GM12878 (cell line): ENCODE measurements around the gene TRPC4. TPM values are rescaled to one million over a fixed set of nuclear protein-coding genes. Genes with fewer than 3 reads are reported as not detected.

Source experiments
- ATAC-seq: fragments of 200-7000 bp; cut with Tn5 transposase; 3 replicates; pipeline ENCODE4 v1.9.1; 2020; ENCODE audit warnings: mild to moderate bottlenecking, moderate library complexity
- Bru-seq: library from RNA; stranded (reverse); fragments of 400-500 nt; gene quantifications from one replicate; lab custom pipeline; 2021; lab: Mats Ljungman, UMichigan
- BruChase-seq, 2 experiments: library from RNA; stranded (reverse); fragments of 400-500 nt; gene quantifications; one replicate each; lab custom pipeline; 2021; lab: Mats Ljungman, UMichigan
- BruUV-seq: library from RNA; stranded (reverse); fragments of 400-500 nt; replicated peaks from 2 replicates; lab custom pipeline; 2021; lab: Mats Ljungman, UMichigan
- CTCF ChIA-PET: fragments of 300-600 bp; sonication (Branson Sonifier 250); formaldehyde crosslinking; extraction: SDS; loops from one replicate; lab custom pipeline; 2021; ENCODE audit warnings: inconsistent platforms; lab: Yijun Ruan, JAX
- POLR2A ChIA-PET: fragments of 350-600 bp; formaldehyde crosslinking; extraction: SDS; loops from one replicate; lab custom pipeline; 2021; ENCODE audit warnings: inconsistent platforms; lab: Charles Lee
- RAD21 ChIA-PET: fragments of 300-600 bp; sonication (Branson Sonifier 250); formaldehyde crosslinking; loops from one replicate; lab custom pipeline; 2023; ENCODE audit warnings: antibody characterized with exemption; ENCODE audit not compliant: unreplicated experiment; lab: Charles Lee
- SMC1A ChIA-PET: fragments of 300-600 bp; sonication (Branson Sonifier 250); formaldehyde crosslinking; loops from one replicate; lab custom pipeline; 2023; ENCODE audit not compliant: unreplicated experiment, uncharacterized antibody; lab: Charles Lee
- DNase-seq: peaks from one replicate; pipeline ENCODE4 v3.0.0-alpha.2; 2011; ENCODE audit warnings: low read depth, low spot score
- FAIRE-seq: peaks from 3 replicates; lab custom pipeline; 2011; peaks lifted over from hg19 to GRCh38; lab: Jason Lieb, UNC
- H2AFZ ChIP-seq: 2 replicates; pipeline ENCODE4 v1.6.0; 2011; ENCODE audit warnings: low read depth, low read length, control low read depth; ENCODE audit not compliant: control insufficient read depth
- H3K27ac ChIP-seq: 2 replicates; pipeline ENCODE4 v1.5.1; 2011; ENCODE audit warnings: control low read depth; ENCODE audit not compliant: control insufficient read depth, insufficient read depth
- H3K27me3 ChIP-seq, 2 experiments: replicated peaks in 1 of 2; 2 replicates each; pipeline versions ENCODE4 v1.6.0 to v1.6.1; 2011; ENCODE audit warnings: low read length in 1 of 2; ENCODE audit not compliant: control insufficient read depth in 2 of 2, insufficient read depth in 2 of 2
- H3K36me3 ChIP-seq, 2 experiments: 2 replicates each; pipeline ENCODE4 v1.5.1; 2011; ENCODE audit warnings: low read length in 1 of 2; ENCODE audit not compliant: control insufficient read depth in 2 of 2, insufficient read depth in 2 of 2
- H3K4me1 ChIP-seq: 2 replicates; pipeline ENCODE4 v1.6.1; 2011; ENCODE audit warnings: mild to moderate bottlenecking, low read length, moderate library complexity, mixed read lengths; ENCODE audit not compliant: control insufficient read depth, insufficient read depth
- H3K4me2 ChIP-seq: 2 replicates; pipeline ENCODE4 v1.6.0; 2011; ENCODE audit warnings: control low read depth; ENCODE audit not compliant: control insufficient read depth, insufficient read depth
- H3K4me3 ChIP-seq: fragments of 200-600 bp; sonication (generic); 2 replicates; pipeline ENCODE4 v1.5.1; 2016
- H3K79me2 ChIP-seq: 2 replicates; pipeline ENCODE4 v1.6.0; 2011; ENCODE audit warnings: low read length; ENCODE audit not compliant: control insufficient read depth, insufficient read depth
- H3K9ac ChIP-seq: 2 replicates; pipeline ENCODE4 v1.8.0; 2011; ENCODE audit warnings: low read length, control low read depth, mixed read lengths; ENCODE audit not compliant: control insufficient read depth, insufficient read depth
- H3K9me3 ChIP-seq: replicated peaks from 3 replicates; pipeline ENCODE4 v1.5.1; 2011; ENCODE audit warnings: mild to moderate bottlenecking, low read length; ENCODE audit not compliant: control insufficient read depth, insufficient read depth
- H4K20me1 ChIP-seq: 2 replicates; pipeline ENCODE4 v1.6.0; 2011; ENCODE audit not compliant: control insufficient read depth, insufficient read depth
- HSF1 ChIP-seq: fragments of 150-350 bp; IDR thresholded peaks from 2 replicates; pipeline ENCODE4 v1.6.1; 2014; ENCODE audit warnings: mild to moderate bottlenecking, low read depth, low read length
- RAD21 ChIP-seq: IDR thresholded peaks from 2 replicates; pipeline ENCODE4 v1.6.1; 2011; ENCODE audit warnings: mild to moderate bottlenecking, low read depth, low read length, moderate library complexity; ENCODE audit not compliant: insufficient read depth
- WGBS: methylation state at CpG from one replicate; pipeline ENCODE4 v1.1.6; 2016; ENCODE audit warnings: low lambda C conversion rate; ENCODE audit not compliant: insufficient replicate concordance, insufficient coverage; ENCODE audit errors: missing lambda C conversion rate; 5-methylcytosine and 5-hydroxymethylcytosine counted together
- in situ Hi-C: fragments of 300-500 bp; cut with MboI; formaldehyde crosslinking; loops from 9 replicates; pipeline ENCODE4 v1.14.3; 2018; ENCODE audit warnings: mixed read lengths
- intact Hi-C: fragments of 100-400 bp; cut with micrococcal nuclease; formaldehyde crosslinking; loops from one replicate; pipeline ENCODE4 v1.14.2; 2022; ENCODE audit not compliant: unreplicated experiment
- long read RNA-seq, 2 experiments: library from polyadenylated mRNA; unstranded; transcript quantifications; one replicate each; pipeline ENCODE4 v2.0.0, GENCODE V29; 2019 to 2020
- polyA minus RNA-seq, 3 experiments: library from RNA; depleted of rRNA, polyadenylated mRNA; stranded (reverse); fragments of >200 nt; gene quantifications; 2 replicates each; pipeline ENCODE4 v1.2.3, GENCODE V29; 2011
- polyA plus RNA-seq, 11 experiments: library from polyadenylated mRNA; depleted of rRNA in 4 of 11; unstranded in 6 of 11; stranded (reverse) in 5 of 11; fragments of >200 nt; fragmentation: Nextera tagmentation in 4 of 11; fragmentation: Illumina TruSeq in 1 of 11; extraction: Ambion mirVana in 4 of 11; extraction: Trizol in 1 of 11; gene quantifications; 1 replicate in 1 of 11; 2 replicates in 10 of 11; pipeline versions ENCODE4 v1.2.1 to v1.2.3, GENCODE V29; 2011 to 2016; ENCODE audit warnings: inconsistent platforms in 2 of 11, missing spikeins in 2 of 11, low read depth in 1 of 11
- total RNA-seq, 4 experiments: library from RNA; depleted of rRNA in 3 of 4; stranded (reverse); fragments of >200 nt in 3 of 4; fragmentation: Illumina TruSeq in 1 of 4; extraction: Trizol in 1 of 4; gene quantifications; 2 replicates each; pipeline versions ENCODE4 v1.2.1 to v1.2.3, GENCODE V29; 2013 to 2021

TRPC4 gene
- not detected in 2 replicates for total RNA-seq (2013; cell fraction: nucleolus; rRNA removed)
- not detected in 2 replicates for total RNA-seq (2014; rRNA removed)
- not detected in 2 replicates for total RNA-seq (2014; rRNA removed; fragmentation: Illumina TruSeq; extraction: Trizol)
- total RNA-seq (2021), result not detected in 2 replicates
- not detected for polyA plus RNA-seq (2011; ENCODE audit: low read depth)
- polyA plus RNA-seq (2011; rRNA removed), result not detected in 2 replicates
- not detected in 2 replicates for polyA plus RNA-seq (2011; cell fraction: cytosol; rRNA removed)
- not detected in 2 replicates for polyA plus RNA-seq (2011; cell fraction: nucleus; rRNA removed)
- polyA plus RNA-seq (2012), result not detected in 2 replicates
- not detected in 2 replicates for polyA plus RNA-seq (2014; fragmentation: Illumina TruSeq; extraction: Trizol)
- polyA plus RNA-seq (2014; fragmentation: Nextera tagmentation; extraction: Ambion mirVana), result not detected
- polyA plus RNA-seq (2014; rRNA removed), result not detected in 2 replicates
- not detected for polyA plus RNA-seq (2016; fragmentation: Nextera tagmentation; extraction: Ambion mirVana)
- not detected in 2 replicates for polyA minus RNA-seq (2011; rRNA and poly(A)+ RNA removed)
- polyA minus RNA-seq (2011; cell fraction: cytosol; rRNA and poly(A)+ RNA removed), result not detected in 2 replicates
- not detected in 2 replicates for polyA minus RNA-seq (2011; cell fraction: nucleus; rRNA and poly(A)+ RNA removed)
- Bru-seq, nascent RNA, result percentile 1 among the genes with signal in this experiment
- percentile 2 among the genes with signal in this experiment for BruChase-seq, experiment 1, labeled RNA remaining after a 6-hour chase
- percentile 2 among the genes with signal in this experiment for BruChase-seq, experiment 2, labeled RNA remaining after a 2-hour chase
- long read RNA-seq, experiment 1, result 0 reads
- long read RNA-seq, experiment 2, partial matches to known transcripts, result 0 of 2 reads
- long read RNA-seq, experiment 2, other reads (novel, unspliced or antisense), result 2 of 2 reads

- POLR2A ChIA-PET, result no interaction called here
- no peak within 1 kb of the TSS for H3K4me3 ChIP-seq
- CTCF ChIA-PET, result interaction anchor here (0.7 to 1.0 kb wide), 2 partner anchors 712 to 973 kb away, joined by 3 to 5 read pairs; no protein-coding TSS in a partner anchor
- H3K4me2 ChIP-seq, result no peak within 1 kb of the TSS
- H3K79me2 ChIP-seq, result no peaks in the 10 kb centered on the region
- no TSS peak for BruUV-seq
- in situ Hi-C loops (no loop called here), intact Hi-C loops (no loop called here)
- RAD21 ChIA-PET, result no interaction called here
- H3K4me1 ChIP-seq, result no peaks in the 10 kb centered on the region
- H3K27me3 ChIP-seq, result no peaks in the 10 kb centered on the region
- no peak for DNase-seq
- H3K9ac ChIP-seq, result no peak within 1 kb of the TSS
- no peaks in the 10 kb centered on the region for H4K20me1 ChIP-seq
- 32% methylated on average over 32 of the region's 43 CpGs for WGBS
- H3K9me3 ChIP-seq, result no peaks in the 10 kb centered on the region
- SMC1A ChIA-PET, result no interaction called here
- no peak within 1 kb of the TSS for H3K27ac ChIP-seq
- ATAC-seq, result no peak
- no peak for FAIRE-seq
- no peak for TF ChIP-seq HSF1
- peak; percentile 42 for TF ChIP-seq RAD21
- no peak within 1 kb of the TSS for H2AFZ ChIP-seq
- H3K36me3 ChIP-seq, result no peaks in the 10 kb centered on the region
Measured at GRCh38 chr13:37869756-37870488, at the start of gene TRPC4. Gene TRPC4, minus strand, starts transcription at chr13:37869772. Its CDS starts 86,439 bp downstream, at chr13:37783333.
